ENCODE results near the gene CAMK2G.

CAMK2G gene

GRCh38 chr10:73762915-73763314 lies 111.4 kb downstream of the CAMK2G start:
- no peak for DNase-seq
